ENCODE data around the gene SMOC2. TPM values are rescaled to one million over a fixed set of nuclear protein-coding genes. Genes with fewer than 3 reads are reported as not detected.

SMOC2 gene
- total RNA-seq, 1 donor from 2014 or later, result not detected

GRCh38 chr6:168516944-168517741 is 76.2 kb downstream of the SMOC2 start:
- no peak for DNase-seq (ENCODE audit: low read depth, low spot score)

DNA sequence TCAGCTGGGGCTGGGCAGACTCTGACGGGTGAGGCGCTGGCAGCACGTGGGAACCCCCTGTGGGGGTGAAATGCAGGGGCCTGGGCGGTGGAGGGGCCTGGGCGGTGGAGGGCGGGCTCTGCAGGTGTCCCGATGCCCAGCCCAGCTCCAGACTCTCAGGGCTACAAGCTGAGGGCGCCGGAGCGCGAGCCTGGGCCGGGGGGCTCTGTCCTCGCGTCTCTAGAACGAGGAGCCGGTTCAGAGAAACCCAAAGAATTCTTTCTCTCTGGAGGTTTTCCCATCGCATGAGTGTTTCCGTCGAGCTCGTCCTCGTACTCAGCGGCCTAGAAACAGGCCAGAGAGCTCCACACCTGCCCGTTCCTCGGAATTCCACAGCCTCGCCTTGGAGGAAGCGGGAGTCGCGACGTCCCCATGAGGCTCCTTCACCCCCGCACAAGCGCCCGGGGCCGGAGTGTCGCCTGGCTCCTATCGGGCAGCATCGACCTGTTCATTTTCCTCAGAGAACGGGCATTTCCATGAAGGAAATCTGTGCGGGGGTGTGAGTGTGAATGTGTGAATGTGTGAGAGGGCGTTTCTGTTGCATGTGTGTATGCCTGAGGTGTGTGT is 76.9 kb downstream of the SMOC2 start:
- no peak for DNase-seq (ENCODE audit: low read depth, low spot score)

GRCh38 chr6:168518348-168518745 is 77.4 kb downstream of the SMOC2 start:
- DNase-seq (ENCODE audit: low read depth, low spot score), result no peak

DNA sequence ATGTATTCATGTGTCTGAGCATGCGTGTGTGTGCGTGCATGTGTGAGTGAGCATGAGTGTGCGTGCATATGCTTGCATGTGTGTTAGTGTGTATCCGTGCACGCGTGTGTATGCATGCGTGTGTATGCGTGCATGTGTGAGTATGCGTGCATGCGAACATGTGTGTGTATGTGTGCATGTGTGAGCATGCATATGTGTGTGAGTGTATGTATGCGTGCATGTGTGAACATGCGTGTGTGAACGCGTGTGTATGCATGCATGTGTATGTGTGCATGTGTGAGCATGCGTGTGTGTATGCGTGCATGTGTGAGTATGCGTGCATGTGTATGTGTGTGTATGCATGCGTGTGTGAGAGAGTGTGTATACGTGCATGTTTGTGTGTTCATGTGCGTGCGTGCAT is 77.9 kb downstream of the SMOC2 start:
- no peak for DNase-seq (ENCODE audit: low read depth, low spot score)

DNA sequence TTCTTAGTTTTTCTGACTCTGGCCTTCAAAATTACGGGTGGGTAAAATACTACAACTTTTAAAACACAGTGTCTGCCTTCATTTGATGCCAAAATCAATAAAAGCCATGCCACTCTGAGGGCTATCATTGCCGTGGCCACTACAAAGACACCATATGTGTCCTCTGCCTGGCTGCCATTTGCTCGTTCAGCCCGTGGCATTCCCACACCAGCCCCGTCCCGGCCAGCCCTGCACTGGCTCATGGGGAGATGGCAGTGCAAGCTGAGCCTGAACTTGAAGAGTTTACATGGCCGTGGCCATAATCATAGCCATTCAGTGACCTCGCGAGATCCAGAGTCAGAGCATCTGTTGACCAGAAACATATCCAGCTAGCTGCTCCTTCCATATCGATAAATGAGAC is 79.2 kb downstream of the SMOC2 start:
- DNase-seq (ENCODE audit: low read depth, low spot score), result no peak

DNA sequence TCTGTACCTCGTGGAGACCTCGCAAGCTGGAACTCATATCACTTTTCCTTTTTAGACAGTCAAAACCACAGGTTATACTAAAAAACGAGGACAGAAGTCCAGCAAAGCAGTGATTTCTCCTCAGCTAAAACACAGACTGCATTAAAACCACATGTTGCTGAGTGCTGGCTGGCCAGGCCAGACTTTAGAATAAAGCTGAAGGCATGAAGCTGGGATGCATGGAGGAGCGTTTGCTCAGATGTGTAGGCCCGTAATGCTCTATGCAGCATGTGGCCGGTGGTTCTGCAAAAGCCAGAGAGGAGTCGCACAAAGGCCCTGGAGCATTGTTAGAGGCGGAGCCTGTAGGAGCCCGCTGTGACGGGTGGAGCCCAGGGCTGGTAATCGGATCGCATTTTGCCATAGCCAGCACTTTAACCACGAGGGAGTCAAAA is 83.6 kb downstream of the SMOC2 start:
- no peak for DNase-seq (ENCODE audit: low read depth, low spot score)

GRCh38 chr6:168525114-168525513 is 84.1 kb downstream of the SMOC2 start:
- no peak for DNase-seq (ENCODE audit: low read depth, low spot score)

- DNase-seq (ENCODE audit: low read depth, low spot score), result no peak
These were observed 85.1 kb downstream of the SMOC2 start for GRCh38 chr6:168525926-168526630.

GRCh38 chr6:168526841-168527281 is 85.9 kb downstream of the SMOC2 start:
- DNase-seq (ENCODE audit: low read depth, low spot score), result peak; percentile 44

- DNase-seq (ENCODE audit: low read depth, low spot score), result peak; percentile 73
These were observed 86.6 kb downstream of the SMOC2 start for GRCh38 chr6:168527451-168528210.

DNA sequence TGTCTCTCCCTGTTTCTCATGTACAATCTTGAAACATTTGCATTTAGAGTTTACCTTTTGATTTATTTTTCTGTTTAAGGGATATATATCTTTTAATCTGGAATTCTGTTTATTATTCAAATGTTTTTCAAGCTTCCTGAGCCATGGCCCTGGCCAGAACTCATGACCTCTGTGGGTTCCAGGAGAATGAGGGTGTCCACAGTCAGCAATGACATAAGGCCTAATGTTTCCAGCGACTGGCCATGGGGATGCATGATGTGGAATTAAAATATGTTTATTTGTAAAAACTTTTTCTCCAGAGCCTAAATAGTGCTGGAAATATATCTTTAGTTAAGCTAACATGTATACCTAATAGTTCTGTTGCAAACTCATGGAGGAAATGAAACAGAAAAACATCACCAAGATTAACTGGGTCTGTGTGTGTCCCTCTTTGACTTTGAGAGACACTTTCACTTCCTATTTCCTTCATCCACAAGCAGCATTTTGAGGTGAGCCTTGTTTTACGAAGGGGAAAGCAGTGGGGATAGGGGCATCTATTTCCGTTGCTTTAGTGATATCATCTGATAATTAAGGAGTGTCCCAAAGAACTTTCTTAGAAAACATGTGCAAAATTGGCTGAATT is 87.6 kb downstream of the SMOC2 start:
- peak; percentile 10 for DNase-seq (ENCODE audit: low read depth, low spot score)

DNA sequence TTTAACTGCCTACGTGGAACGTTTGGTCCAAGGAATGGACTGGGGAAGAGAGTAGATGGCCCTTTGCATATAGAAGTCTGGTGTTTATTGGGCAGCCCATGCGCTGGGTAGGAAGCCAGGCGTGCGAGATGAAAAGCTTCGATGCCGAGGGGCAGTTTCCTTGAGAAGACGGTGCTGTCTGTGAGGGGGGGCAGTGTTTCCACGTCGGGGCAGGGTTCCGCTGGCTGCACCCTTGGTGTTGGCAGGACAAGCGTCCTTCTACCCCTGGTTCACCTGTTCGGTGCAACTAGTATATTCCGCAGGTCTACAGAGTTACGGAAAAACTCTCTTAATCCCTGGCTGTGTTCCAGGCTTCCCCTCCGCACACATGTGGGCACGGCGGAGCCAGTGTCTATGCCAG is 88.2 kb downstream of the SMOC2 start:
- DNase-seq (ENCODE audit: low read depth, low spot score), result no peak

- no peak for DNase-seq (ENCODE audit: low read depth, low spot score)
These were observed 89.7 kb downstream of the SMOC2 start for GRCh38 chr6:168530653-168531071.

DNA sequence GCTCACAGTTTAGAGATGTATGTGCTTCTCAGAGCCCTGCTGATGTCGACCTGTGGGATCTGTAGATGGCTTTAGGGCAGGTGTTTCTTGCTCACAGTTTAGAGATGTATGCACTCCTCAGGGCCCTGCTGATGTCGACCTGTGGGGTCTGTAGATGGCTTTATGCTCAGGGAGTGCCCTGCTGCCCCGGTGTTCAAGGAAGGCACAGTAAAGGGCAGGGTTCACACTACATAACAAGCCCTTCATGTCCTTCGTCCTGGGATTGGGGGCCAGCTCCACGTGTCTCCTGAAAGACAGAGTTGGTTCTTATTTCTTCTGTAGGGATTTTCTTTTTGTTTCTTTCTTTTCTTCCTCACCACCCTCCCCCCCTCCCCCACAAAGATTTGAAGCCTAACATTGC is 91.1 kb downstream of the SMOC2 start:
- no peak for DNase-seq (ENCODE audit: low read depth, low spot score)

- no peak for DNase-seq (ENCODE audit: low read depth, low spot score)
These were observed 92.4 kb downstream of the SMOC2 start for GRCh38 chr6:168533414-168533813.

- DNase-seq (ENCODE audit: low read depth, low spot score), result no peak
These were observed 93.3 kb downstream of the SMOC2 start for GRCh38 chr6:168534265-168534664.

GRCh38 chr6:168535711-168536110 is 94.7 kb downstream of the SMOC2 start:
- DNase-seq (ENCODE audit: low read depth, low spot score), result no peak

GRCh38 chr6:168536196-168536595 is 95.2 kb downstream of the SMOC2 start:
- no peak for DNase-seq (ENCODE audit: low read depth, low spot score)

DNA sequence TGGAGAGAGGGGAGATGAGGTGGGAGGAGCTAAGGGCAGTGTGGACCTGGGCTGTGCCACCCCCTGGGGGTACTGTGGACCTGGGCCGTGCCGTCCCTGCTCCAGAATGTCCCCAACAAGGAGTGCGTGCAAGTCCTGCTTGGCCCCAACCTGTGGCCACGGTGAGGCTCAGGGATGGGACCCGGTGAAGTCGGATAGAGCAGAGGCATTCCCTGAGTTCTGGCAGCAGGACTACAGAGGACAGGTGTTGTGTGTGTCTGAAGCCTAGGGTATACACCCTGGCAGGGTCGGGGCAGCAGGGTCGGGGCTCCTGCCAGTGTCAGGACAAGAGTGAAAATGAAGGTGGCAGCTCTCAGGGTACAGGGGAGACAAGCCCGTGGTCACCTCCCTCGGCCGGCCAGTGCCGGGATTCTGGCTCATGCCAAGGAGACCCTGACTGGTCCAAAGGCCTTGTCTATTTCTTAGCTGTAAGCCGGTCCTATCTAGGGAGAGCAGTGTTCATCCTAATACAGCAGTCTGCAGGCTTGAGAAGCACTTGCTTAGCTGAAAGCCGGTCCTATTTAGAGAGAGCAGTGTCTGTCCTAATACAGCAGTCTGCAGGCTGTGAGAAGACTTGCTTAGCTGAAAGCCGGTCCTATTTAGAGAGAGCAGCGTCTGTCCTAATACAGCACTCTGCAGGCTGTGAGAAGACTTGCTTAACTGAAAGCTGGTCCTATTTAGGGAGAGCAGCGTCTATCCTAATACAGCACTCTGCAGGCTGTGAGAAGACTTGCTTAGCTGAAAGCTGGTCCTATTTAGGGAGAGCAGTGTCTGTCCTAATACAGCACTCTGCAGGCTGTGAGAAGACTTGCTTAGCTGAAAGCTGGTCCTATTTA is 95.9 kb downstream of the SMOC2 start:
- DNase-seq (ENCODE audit: low read depth, low spot score), result no peak

DNA sequence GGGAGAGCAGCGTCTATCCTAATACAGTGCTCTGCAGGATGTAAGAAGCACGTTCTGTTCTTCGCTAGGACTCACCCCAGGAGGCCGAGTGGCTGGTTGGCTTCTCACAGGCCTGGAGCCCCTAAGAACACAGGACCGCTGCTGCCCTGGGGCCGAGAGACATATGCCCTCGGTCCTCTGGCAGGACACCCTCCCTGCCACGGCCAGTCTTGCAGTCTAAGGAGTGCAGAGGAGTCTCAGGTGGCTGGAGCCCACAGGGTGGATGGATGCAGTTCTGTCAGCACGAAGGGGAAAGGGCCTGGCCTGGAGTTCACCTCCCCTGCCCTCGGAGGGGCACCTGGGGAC is 96.5 kb downstream of the SMOC2 start:
- no peak for DNase-seq (ENCODE audit: low read depth, low spot score)
